SH-SY5Y (cell line): ENCODE measurements around the gene PTPRD.

Experiments used
- GATA2 ChIP-seq: IDR thresholded peaks from 2 replicates; pipeline ENCODE4 v1.6.1; 2011; ENCODE audit warnings: mild to moderate bottlenecking, low read depth, low read length
- GATA3 ChIP-seq: IDR thresholded peaks from 2 replicates; pipeline ENCODE4 v1.6.1; 2011; ENCODE audit warnings: low read depth, mild to moderate bottlenecking, low read length, moderate library complexity

GRCh38 chr9:8888591-8888990 lies 1724.2 kb downstream of the PTPRD start:
- TF ChIP-seq GATA2 (no peak), GATA3 (no peak)
